ENCODE results near the gene PPP1R12B.
"Not testable (repeated sequence)": the region's sequence is repeated elsewhere in the genome, so short reads cannot be mapped to it uniquely, and the experiment has no call there.

Gene PPP1R12B

DNA sequence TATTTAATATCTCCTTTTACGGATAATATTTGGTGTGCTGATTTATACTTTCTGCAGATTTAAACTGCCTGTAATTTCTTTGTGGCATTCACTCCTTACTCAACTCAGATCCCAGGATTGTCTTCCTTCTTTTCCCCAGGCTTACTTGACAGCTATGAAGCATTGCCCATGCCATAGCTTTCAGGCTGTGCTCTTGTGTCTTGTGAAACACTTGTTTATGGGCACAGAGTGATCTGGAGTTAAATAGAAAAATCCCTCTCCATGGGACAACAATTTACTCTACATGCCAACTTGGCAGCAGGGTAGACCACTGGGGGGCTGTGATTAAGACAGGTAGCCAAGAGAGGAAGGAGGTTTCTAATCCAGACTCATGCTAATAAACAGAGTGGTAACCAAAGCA, 57.4 kb downstream of the PPP1R12B start:
- DNase-seq = no peak

GRCh38 chr1:202406896-202407295, 58.4 kb downstream of the PPP1R12B start:
- not testable (repeated sequence) for DNase-seq

DNA sequence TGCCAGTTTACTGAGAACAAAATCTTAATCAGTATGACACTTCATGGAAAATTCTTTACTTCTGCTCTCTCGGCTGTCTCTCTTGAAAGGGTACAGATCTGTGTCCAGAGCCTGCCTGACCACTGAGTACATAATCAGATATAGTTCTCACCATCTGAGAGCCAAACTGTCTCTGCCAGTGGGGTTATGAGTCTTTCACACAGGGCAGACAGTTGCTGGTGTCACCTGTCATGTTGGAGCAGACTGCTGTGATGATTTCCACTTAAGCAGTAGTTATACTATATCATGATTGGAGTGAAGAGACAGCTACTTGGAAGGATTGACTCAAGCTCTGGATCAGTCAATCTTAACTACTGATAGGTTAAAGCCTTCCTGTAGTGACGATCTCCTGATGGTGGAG, 58.9 kb downstream of the PPP1R12B start:
- not testable (repeated sequence) for DNase-seq

GRCh38 chr1:202410251-202410650, 61.8 kb downstream of the PPP1R12B start:
- DNase-seq = not testable (repeated sequence)

DNA sequence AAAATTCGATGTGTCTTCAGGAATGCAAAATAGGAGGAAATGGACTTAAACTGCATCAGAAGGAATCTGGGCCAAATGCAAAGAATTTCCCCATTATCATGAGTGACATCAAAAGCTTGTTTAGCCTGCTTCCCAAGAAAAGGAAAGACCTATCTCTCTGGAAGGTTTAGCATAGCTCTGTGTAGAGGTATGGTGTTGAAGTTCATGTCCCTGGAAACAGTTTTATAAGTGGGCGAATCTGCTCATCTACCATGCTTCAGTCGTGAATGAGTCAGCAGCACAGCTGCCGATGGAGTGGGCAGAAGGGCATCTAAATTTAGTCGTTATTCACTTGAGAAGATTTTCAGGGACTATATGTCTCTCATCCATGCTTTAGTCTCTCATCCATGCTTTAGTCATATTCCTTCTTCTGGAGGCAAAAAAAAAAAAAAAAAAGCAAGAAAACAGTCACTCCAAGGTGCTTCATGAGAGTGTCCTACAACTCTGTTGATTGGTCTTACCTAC, 62.4 kb downstream of the PPP1R12B start:
- not testable (repeated sequence) for DNase-seq

- no peak for DNase-seq
These were observed 62.9 kb downstream of the PPP1R12B start for GRCh38 chr1:202411422-202411821.

- not testable (repeated sequence) for DNase-seq
These were observed 63.9 kb downstream of the PPP1R12B start for GRCh38 chr1:202412421-202412820.

DNA sequence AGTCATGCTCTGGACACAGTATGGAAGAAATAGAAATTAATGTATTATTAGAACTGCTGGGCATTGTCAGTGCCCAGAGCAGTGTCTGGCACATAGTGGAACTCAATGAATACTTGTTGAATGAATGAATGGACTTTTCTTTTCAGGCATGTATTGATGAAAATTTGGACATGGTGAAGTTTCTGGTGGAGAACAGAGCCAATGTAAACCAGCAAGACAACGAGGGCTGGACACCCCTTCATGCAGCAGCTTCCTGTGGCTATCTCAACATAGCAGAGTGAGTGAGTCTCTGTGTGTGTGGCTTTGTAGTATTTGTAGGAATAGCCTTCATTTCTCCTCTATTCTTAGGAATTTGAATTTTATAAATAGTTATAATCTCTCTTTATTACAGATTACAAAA, 68.1 kb downstream of the PPP1R12B start:
- DNase-seq = no peak

- not testable (repeated sequence) for DNase-seq
These were observed 68.6 kb downstream of the PPP1R12B start for GRCh38 chr1:202417141-202417540.

- not testable (repeated sequence) for DNase-seq
These were observed 69.3 kb downstream of the PPP1R12B start for GRCh38 chr1:202417762-202418201.

- not testable (repeated sequence) for DNase-seq
These were observed 71.2 kb downstream of the PPP1R12B start for GRCh38 chr1:202419731-202420130.

- not testable (repeated sequence) for DNase-seq
These were observed 72.1 kb downstream of the PPP1R12B start for GRCh38 chr1:202420422-202421094.

GRCh38 chr1:202422709-202423108, 74.2 kb downstream of the PPP1R12B start:
- not testable (repeated sequence) for DNase-seq

GRCh38 chr1:202424260-202424659, 75.8 kb downstream of the PPP1R12B start:
- DNase-seq = not testable (repeated sequence)

DNA sequence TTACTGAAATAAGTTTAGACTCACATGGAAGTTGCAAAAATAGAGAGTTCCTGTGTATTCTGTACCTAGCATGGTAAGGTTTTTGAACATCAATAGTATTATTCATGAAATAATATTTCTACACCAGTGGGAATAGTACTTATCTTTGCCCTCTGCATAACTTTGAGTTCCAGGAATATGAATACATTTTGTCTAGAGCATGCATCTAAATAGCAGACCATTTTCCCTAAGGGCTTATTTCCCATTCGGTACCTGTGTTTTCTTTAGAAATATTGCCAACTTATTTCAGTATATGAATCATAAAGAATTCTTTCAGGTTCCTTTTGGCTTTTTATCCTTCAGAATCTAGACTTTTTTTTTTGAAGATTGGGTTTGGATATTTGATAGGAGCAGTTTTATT, 81.6 kb downstream of the PPP1R12B start:
- not testable (repeated sequence) for DNase-seq

GRCh38 chr1:202432338-202432737, 83.8 kb downstream of the PPP1R12B start:
- not testable (repeated sequence) for DNase-seq

- DNase-seq = no peak
These were observed 84.9 kb downstream of the PPP1R12B start for GRCh38 chr1:202433155-202434043.

GRCh38 chr1:202434059-202434458, 85.6 kb downstream of the PPP1R12B start:
- no peak for DNase-seq

GRCh38 chr1:202438393-202439174, 90.1 kb downstream of the PPP1R12B start:
- DNase-seq = no peak

DNA sequence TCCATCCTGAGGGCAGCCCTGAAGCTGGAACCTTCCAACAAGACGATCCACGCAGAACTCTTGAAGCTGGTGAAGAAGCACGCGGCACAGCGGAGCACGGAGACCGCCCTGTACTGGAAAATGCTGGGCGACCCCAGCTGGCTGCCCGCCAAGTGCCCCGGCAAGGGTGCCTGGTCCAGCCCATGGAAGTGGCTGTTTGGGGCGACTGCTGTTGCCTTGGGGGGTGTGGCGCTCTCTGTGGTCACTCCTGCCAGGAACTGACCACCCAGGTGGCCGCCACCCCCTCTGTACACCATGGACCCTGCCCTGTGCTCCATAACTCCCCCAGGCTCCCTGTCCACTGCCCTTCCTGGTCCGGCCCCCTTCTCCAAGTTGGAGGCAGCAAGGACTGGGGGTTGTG, 90.8 kb downstream of the PPP1R12B start:
- no peak for DNase-seq

DNA sequence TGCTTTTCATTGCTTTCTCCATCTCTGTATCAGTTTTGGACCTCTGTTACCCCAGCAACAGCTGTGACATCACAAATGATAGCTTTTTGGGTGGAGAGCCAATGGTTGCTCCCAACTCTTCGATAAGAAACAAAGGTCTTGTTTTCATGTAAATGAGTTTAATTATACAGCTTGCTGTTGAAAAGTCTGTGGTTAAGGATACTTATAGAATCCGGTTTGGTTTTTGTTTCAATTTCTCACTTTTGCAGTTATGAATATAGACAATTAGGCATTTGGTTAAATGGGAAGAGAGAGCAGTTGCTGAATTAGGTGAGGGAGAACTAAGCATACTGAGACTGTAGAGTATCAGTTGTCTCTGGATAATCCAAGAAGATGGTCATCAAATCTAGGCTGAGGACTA, 99.6 kb downstream of the PPP1R12B start:
- not testable (repeated sequence) for DNase-seq

GRCh38 chr1:202451641-202452040, 103.1 kb downstream of the PPP1R12B start:
- not testable (repeated sequence) for DNase-seq

GRCh38 chr1:202452508-202452907, 104.0 kb downstream of the PPP1R12B start:
- no peak for DNase-seq
